ENCODE measurements around the gene ACAD8.
A peak's percentile ranks its signal among the peaks of the same experiment; 100 is the strongest.

DNA sequence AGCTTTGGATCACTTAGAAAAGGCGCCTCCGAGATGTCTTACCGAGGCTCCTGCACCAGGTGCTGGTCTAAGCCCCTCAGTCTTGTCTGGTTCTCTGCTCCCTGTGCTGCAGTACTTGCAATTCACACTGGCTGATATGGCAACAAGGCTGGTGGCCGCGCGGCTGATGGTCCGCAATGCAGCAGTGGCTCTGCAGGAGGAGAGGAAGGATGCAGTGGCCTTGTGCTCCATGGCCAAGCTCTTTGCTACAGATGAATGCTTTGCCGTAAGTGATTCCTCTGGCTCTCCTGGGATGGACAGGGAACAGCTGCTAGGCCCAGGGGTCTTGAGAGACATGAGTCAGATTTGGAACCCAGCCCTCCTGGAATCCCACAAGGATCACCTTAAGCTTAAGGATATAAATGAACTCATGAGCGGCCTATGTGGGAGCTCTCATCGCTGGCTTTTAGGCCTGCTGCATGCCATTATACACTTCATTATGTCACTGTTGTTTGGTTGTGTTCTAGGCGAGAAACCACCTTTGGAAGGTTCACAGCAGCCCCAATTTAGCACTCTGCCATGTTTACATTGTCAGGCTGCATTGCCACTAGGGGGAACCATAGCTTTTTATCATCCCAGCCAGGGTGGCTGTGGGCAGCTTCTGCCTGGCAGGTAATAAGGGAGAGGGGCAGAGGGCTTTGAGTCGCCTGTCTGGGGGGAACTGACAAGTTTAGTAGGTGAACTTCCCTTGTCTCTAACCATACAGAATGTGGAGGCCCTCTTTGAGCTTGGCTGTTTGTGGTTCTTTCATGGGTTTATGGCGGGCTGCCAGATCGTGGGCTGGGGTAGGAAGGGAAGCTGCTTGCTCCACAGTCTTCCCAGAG, 8.5 kb downstream of the ACAD8 start:
- TF ChIP-seq CTCF (IDR thresholded peaks at IDR 0.05) (peak; percentile 11 to 40), EP300 (IDR thresholded peaks at IDR 0.05) (no peak), POLR2A (IDR thresholded peaks at IDR 0.05) (no peak), POLR2AphosphoS5 (IDR thresholded peaks at IDR 0.05) (no peak)

Data from suprapubic skin (tissue), 4 donors.